PFSK-1 (cell line): ENCODE measurements around the gene ZFAND2A.

Experiments used
- FOXP2 ChIP-seq: optimal IDR thresholded peaks from 2 replicates; pipeline ENCODE3; 2011; ENCODE audit warnings: borderline replicate concordance, control low read depth, inconsistent platforms; ENCODE audit not compliant: insufficient read depth; ENCODE audit errors: extremely low read length, extremely low read depth
- POLR2AphosphoS5 ChIP-seq: IDR thresholded peaks from 2 replicates; pipeline ENCODE4 v1.6.1; 2012; ENCODE audit warnings: low read depth, mild to moderate bottlenecking, control low read depth, low read length, moderate library complexity
- REST ChIP-seq, 2 experiments: IDR thresholded peaks; 2 replicates each; pipeline versions ENCODE4 v1.6.1 to v1.8.0; 2011 to 2012; ENCODE audit warnings: low read depth in 2 of 2, low read length in 2 of 2, control low read depth in 1 of 2, inconsistent platforms in 1 of 2, mild to moderate bottlenecking in 1 of 2, moderate library complexity in 1 of 2; ENCODE audit not compliant: insufficient read depth in 1 of 2
- SIN3A ChIP-seq: IDR thresholded peaks from 2 replicates; pipeline ENCODE4 v1.6.1; 2012; ENCODE audit warnings: mild to moderate bottlenecking, low read length, moderate library complexity, borderline replicate concordance; ENCODE audit not compliant: insufficient read depth
- TAF1 ChIP-seq: IDR thresholded peaks from 2 replicates; pipeline ENCODE4 v1.6.1; 2012; ENCODE audit warnings: low read length, control low read depth, borderline replicate concordance; ENCODE audit not compliant: insufficient read depth

The ZFAND2A gene

GRCh38 chr7:1164436-1164835, 4.4 kb upstream of the ZFAND2A start:
- no peak for TF ChIP-seq SIN3A

GRCh38 chr7:1163121-1163520, 3.1 kb upstream of the ZFAND2A start:
- TF ChIP-seq SIN3A: no peak

GRCh38 chr7:1160670-1161021, 650 bp upstream of the ZFAND2A start:
- no peak for TF ChIP-seq REST (IDR thresholded peaks at IDR 0.05; ENCODE audit: insufficient read depth in 1 of 2, low read depth in 2 of 2, low read length in 2 of 2)
- no peak for TF ChIP-seq POLR2AphosphoS5
- TF ChIP-seq SIN3A: no peak
- TF ChIP-seq TAF1: no peak
- no peak for TF ChIP-seq FOXP2

GRCh38 chr7:1158203-1159126, 1.5 kb downstream of the ZFAND2A start:
- TF ChIP-seq TAF1 (no peak), REST (IDR thresholded peaks at IDR 0.05; ENCODE audit: insufficient read depth in 1 of 2, low read depth in 2 of 2, low read length in 2 of 2) (no peak), SIN3A (no peak), FOXP2 (no peak), POLR2AphosphoS5 (no peak)

GRCh38 chr7:1156782-1157535, 3.0 kb downstream of the ZFAND2A start:
- TF ChIP-seq TAF1 (no peak), REST (IDR thresholded peaks at IDR 0.05; ENCODE audit: insufficient read depth in 1 of 2, low read depth in 2 of 2, low read length in 2 of 2) (no peak), SIN3A (no peak), FOXP2 (no peak), POLR2AphosphoS5 (no peak)

GRCh38 chr7:1154172-1154739, 5.7 kb downstream of the ZFAND2A start:
- TF ChIP-seq FOXP2 (no peak), POLR2AphosphoS5 (no peak), REST (IDR thresholded peaks at IDR 0.05; ENCODE audit: insufficient read depth in 1 of 2, low read depth in 2 of 2, low read length in 2 of 2) (no peak), TAF1 (no peak), SIN3A (no peak)
